Spleen (tissue), 7 donors: ENCODE results near the gene SLC25A48.

Experiments
- CTCF ChIP-seq, 11 experiments: fragments of 200-600 bp in 7 of 11; fragments of 450-650 bp in 4 of 11; sonication (generic) in 4 of 11; IDR thresholded peaks in 8 of 11; conservative IDR thresholded peaks in 3 of 11; 1 replicate in 7 of 11; 2 replicates in 4 of 11; pipeline versions ENCODE4 v1.4.0 to v1.8.0; 2016 to 2021; ENCODE audit warnings: antibody characterized with exemption in 11 of 11, inconsistent platforms in 4 of 11, mild to moderate bottlenecking in 1 of 11
- POLR2AphosphoS5 ChIP-seq, 3 donors: sonication (generic); formaldehyde crosslinking; IDR thresholded peaks; one replicate each; pipeline ENCODE4 v1.5.1; 2017; ENCODE audit warnings: antibody characterized with exemption in 3 of 3
- donor health status: DM: no; HTN: no; CAD: no; lungs with moderate emphysema.
- donor health status: DM: no; HTN: no; CAD: no.
- donor health status: DM: no; HTN: no; CAD: no.

- no peak for TF ChIP-seq POLR2AphosphoS5 (IDR thresholded peaks at IDR 0.05)
- TF ChIP-seq CTCF (IDR thresholded peaks at IDR 0.05 in 8 of 11, conservative IDR thresholded peaks at IDR 0.05 in 3 of 11): no peak
These were observed 27.2 kb downstream of the SLC25A48 start for GRCh38 chr5:135861641-135862040.
